Endothelial cell of umbilical vein (primary cell): Measurements from ENCODE around the gene CBLIF.

Source experiments
- CTCF ChIP-seq, 2 donors: IDR thresholded peaks; 1 replicate in 1 of 2; 2 replicates in 1 of 2; pipeline ENCODE4 v1.5.1; 2011; ENCODE audit warnings: low read length in 2 of 2, mild to moderate bottlenecking in 2 of 2, moderate library complexity in 2 of 2, control low read depth in 1 of 2, inconsistent platforms in 1 of 2, low read depth in 1 of 2; ENCODE audit not compliant: insufficient read depth in 1 of 2; ENCODE audit errors: extremely low read depth in 1 of 2
- EZH2 ChIP-seq: IDR thresholded peaks from 2 replicates; pipeline ENCODE4 v1.6.1; 2012; ENCODE audit warnings: borderline replicate concordance, low read depth, mild to moderate bottlenecking, moderate library complexity, low read length, inconsistent platforms; ENCODE audit not compliant: severe bottlenecking
- GATA2 ChIP-seq: IDR thresholded peaks from 2 replicates; pipeline ENCODE4 v1.7.0; 2011; ENCODE audit warnings: low read depth, mild to moderate bottlenecking, moderate library complexity, mixed read lengths, low read length; ENCODE audit not compliant: insufficient read length, insufficient read depth
- MAX ChIP-seq: IDR thresholded peaks from 2 replicates; pipeline ENCODE4 v1.6.1; 2011; ENCODE audit not compliant: insufficient read depth, insufficient read length
- MYC ChIP-seq: IDR thresholded peaks from one replicate; pipeline ENCODE4 v1.6.1; 2011; ENCODE audit warnings: mild to moderate bottlenecking, low read depth, low read length
- POLR2A ChIP-seq: IDR thresholded peaks from 2 replicates; pipeline ENCODE4 v1.6.1; 2012; ENCODE audit warnings: low read depth, mild to moderate bottlenecking, control low read depth, low read length
- POLR2AphosphoS5 ChIP-seq: IDR thresholded peaks from 2 replicates; pipeline ENCODE4 v1.6.1; 2012; ENCODE audit warnings: low read depth, mild to moderate bottlenecking, control low read depth, low read length, moderate library complexity; ENCODE audit not compliant: insufficient read depth

GRCh38 chr11:59801981-59802638, 43.2 kb downstream of the CBLIF start:
- TF ChIP-seq GATA2: no peak
- TF ChIP-seq CTCF (IDR thresholded peaks at IDR 0.05; ENCODE audit: extremely low read depth in 1 of 2, insufficient read depth in 1 of 2, low read depth in 1 of 2, low read length in 2 of 2): no peak
- TF ChIP-seq POLR2A: no peak
- TF ChIP-seq MAX: no peak
- TF ChIP-seq EZH2: no peak
- no peak for TF ChIP-seq MYC
- no peak for TF ChIP-seq POLR2AphosphoS5
